Measurements from ENCODE around the gene KIF26A.

- TF ChIP-seq CTCF (IDR thresholded peaks at IDR 0.05; ENCODE audit: low read depth, low read length) (no peak), EZH2phosphoT487 (IDR thresholded peaks at IDR 0.05; ENCODE audit: low read depth) (no peak)
Measured at GRCh38 chr14:104158827-104159798, 20.7 kb downstream of the KIF26A start.

Data from OCI-LY3 (cell line).